ENCODE data around the gene KRTAP17-1. TPM values are rescaled to one million over a fixed set of nuclear protein-coding genes. Genes with fewer than 3 reads are reported as not detected.

KRTAP17-1 gene
- total RNA-seq, 1 experiment from 2014 or later: not detected

DNA sequence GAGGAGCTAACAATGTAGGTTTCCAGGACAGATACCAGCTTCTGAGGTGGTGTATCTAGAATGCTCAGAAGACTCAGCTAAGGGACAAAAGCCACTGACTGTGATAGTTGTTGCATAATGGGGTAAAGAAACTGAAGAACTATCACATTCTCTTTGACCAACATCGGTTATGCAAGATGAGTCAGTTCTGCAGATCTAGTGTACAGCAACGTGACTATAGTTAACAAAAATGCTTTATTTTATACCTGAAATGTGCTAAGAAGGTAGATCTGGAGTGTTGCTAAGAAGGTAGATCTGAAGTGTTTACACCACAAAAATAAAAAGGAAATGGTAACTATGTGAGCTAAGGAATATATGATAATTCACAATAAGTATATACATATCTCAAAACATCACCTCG is 47.8 kb downstream of the KRTAP17-1 start:
- H2BK15ac ChIP-seq (ENCODE audit: low read depth, low read length): no peak overlapping the region
- no peak overlapping the region for H3K4me2 ChIP-seq (ENCODE audit: insufficient read depth, insufficient read length, low read length)
- no peaks in the 10 kb centered on the region for H3K36me3 Mint-ChIP-seq (ENCODE audit: insufficient read depth in 1 of 3, low read depth in 3 of 3)
- no peak overlapping the region for H3K4ac ChIP-seq (ENCODE audit: low read depth, low read length)
- no CpG with 5 or more reads among the region's 3 CpGs for WGBS (ENCODE audit: extremely low coverage, insufficient read length, low lambda C conversion rate)
- H2BK5ac ChIP-seq (ENCODE audit: insufficient read length, low read length): no peak overlapping the region
- H3K27me3 Mint-ChIP-seq (ENCODE audit: low read depth): peaks cover 5% of the 10 kb centered on the region
- no peak overlapping the region for H2AFZ ChIP-seq (ENCODE audit: low read length)
- H2AK5ac ChIP-seq (ENCODE audit: insufficient read length, low read length): no peak overlapping the region
- H3K9me3 ChIP-seq (ENCODE audit: control insufficient read depth, low read depth, low read length): no peaks in the 10 kb centered on the region
- DNase-seq: no peak
- no peaks in the 10 kb centered on the region for H3K27me3 ChIP-seq (ENCODE audit: insufficient read depth, low read length)
- H3K4me3 Mint-ChIP-seq: no peak overlapping the region
- no peaks in the 10 kb centered on the region for H3K79me2 ChIP-seq (ENCODE audit: insufficient read depth, low read length)
- H3K18ac ChIP-seq (ENCODE audit: insufficient read length, low read depth, low read length): no peak overlapping the region
- no peak overlapping the region for H2BK20ac ChIP-seq (ENCODE audit: low read depth, low read length, poor library complexity, severe bottlenecking)
- H3K27ac ChIP-seq (ENCODE audit: insufficient read length, low read depth, low read length): no peak overlapping the region
- no peak overlapping the region for H2BK120ac ChIP-seq (ENCODE audit: low read depth, low read length, poor library complexity, severe bottlenecking)
- no peak overlapping the region for H3K14ac ChIP-seq (ENCODE audit: insufficient read depth, low read length)
- H2BK12ac ChIP-seq (ENCODE audit: insufficient read length, low read depth, low read length): no peak overlapping the region
- no peaks in the 10 kb centered on the region for H3K79me1 ChIP-seq (ENCODE audit: insufficient read depth, low read depth, low read length, poor library complexity, severe bottlenecking)
- H3K27ac Mint-ChIP-seq: no peak overlapping the region
- no peaks in the 10 kb centered on the region for H3K9me3 Mint-ChIP-seq
- no peaks in the 10 kb centered on the region for H3K23me2 ChIP-seq (ENCODE audit: insufficient read length, low read depth, low read length, poor library complexity, severe bottlenecking)
- H3K4me1 Mint-ChIP-seq: no peaks in the 10 kb centered on the region; a peak in 1 of 4 replicates
- no peak overlapping the region for H3T11ph ChIP-seq (ENCODE audit: low read length)
- H4K8ac ChIP-seq (replicated peaks; ENCODE audit: insufficient read length, low read depth, low read length): no peak overlapping the region
- H3K23ac ChIP-seq (ENCODE audit: insufficient read length, low read depth, low read length): no peak overlapping the region
- no peak overlapping the region for H3K56ac ChIP-seq (ENCODE audit: insufficient read length, low read depth, low read length)
- H3K9ac ChIP-seq (ENCODE audit: extremely low read depth, insufficient read length, low read length): no peak overlapping the region
- H4K91ac ChIP-seq (ENCODE audit: insufficient read length, low read depth, low read length): no peak overlapping the region
- H4K5ac ChIP-seq (ENCODE audit: insufficient read length, low read depth, low read length): no peak overlapping the region
- TF ChIP-seq, protein P1, sequence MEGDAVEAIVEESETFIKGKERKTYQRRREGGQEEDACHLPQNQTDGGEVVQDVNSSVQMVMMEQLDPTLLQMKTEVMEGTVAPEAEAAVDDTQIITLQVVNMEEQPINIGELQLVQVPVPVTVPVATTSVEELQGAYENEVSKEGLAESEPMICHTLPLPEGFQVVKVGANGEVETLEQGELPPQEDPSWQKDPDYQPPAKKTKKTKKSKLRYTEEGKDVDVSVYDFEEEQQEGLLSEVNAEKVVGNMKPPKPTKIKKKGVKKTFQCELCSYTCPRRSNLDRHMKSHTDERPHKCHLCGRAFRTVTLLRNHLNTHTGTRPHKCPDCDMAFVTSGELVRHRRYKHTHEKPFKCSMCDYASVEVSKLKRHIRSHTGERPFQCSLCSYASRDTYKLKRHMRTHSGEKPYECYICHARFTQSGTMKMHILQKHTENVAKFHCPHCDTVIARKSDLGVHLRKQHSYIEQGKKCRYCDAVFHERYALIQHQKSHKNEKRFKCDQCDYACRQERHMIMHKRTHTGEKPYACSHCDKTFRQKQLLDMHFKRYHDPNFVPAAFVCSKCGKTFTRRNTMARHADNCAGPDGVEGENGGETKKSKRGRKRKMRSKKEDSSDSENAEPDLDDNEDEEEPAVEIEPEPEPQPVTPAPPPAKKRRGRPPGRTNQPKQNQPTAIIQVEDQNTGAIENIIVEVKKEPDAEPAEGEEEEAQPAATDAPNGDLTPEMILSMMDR (conservative IDR thresholded peaks at IDR 0.05): no peak
- no peaks in the 10 kb centered on the region for H4K20me1 ChIP-seq (ENCODE audit: control insufficient read depth, insufficient read depth, insufficient read length)
- no peaks in the 10 kb centered on the region for H3K4me1 ChIP-seq (ENCODE audit: insufficient read depth, low read length)

All from H9 (cell line).